Transverse colon (tissue), 4 donors: ENCODE data around the gene SH2D4B. TPM values are rescaled to one million over a fixed set of nuclear protein-coding genes. Genes with fewer than 3 reads are reported as not detected.
A peak's percentile ranks its signal among the peaks of the same experiment; 100 is the strongest.

ENCODE experiments used
- DNase-seq: peaks from one replicate; pipeline ENCODE4 v3.0.0-alpha.2; 2019
- H3K27ac ChIP-seq, 4 donors: fragments of 200-600 bp; sonication (generic); 2 replicates each; pipeline ENCODE4 v1.5.1; 2016 to 2018; ENCODE audit warnings: inconsistent platforms in 4 of 4
- H3K27me3 ChIP-seq: fragments of 200-600 bp; sonication (generic); 2 replicates; pipeline ENCODE4 v1.5.1; 2017; ENCODE audit warnings: inconsistent platforms
- H3K36me3 ChIP-seq, 4 donors: fragments of 200-600 bp; sonication (generic); 2 replicates each; pipeline ENCODE4 v1.5.1; 2017 to 2019; ENCODE audit warnings: inconsistent platforms in 4 of 4
- H3K4me1 ChIP-seq, 4 donors: fragments of 200-600 bp; sonication (generic); 2 replicates each; pipeline ENCODE4 v1.5.1; 2017 to 2020; ENCODE audit warnings: inconsistent platforms in 4 of 4
- H3K4me3 ChIP-seq, 4 donors: fragments of 200-600 bp; sonication (generic); 1 replicate in 1 of 4; 2 replicates in 3 of 4; pipeline versions ENCODE4 v1.5.1 to v1.6.1; 2017 to 2019; ENCODE audit warnings: inconsistent platforms in 4 of 4
- H3K9me3 ChIP-seq, 2 donors: fragments of 200-600 bp; sonication (generic); 2 replicates each; pipeline ENCODE4 v1.5.1; 2017 to 2019; ENCODE audit warnings: inconsistent platforms in 2 of 2
- CTCF ChIP-seq, 5 experiments: fragments of 200-600 bp in 3 of 5; fragments of 450-650 bp in 2 of 5; sonication (generic) in 3 of 5; IDR thresholded peaks; 1 replicate in 2 of 5; 2 replicates in 3 of 5; pipeline ENCODE4 v1.5.1; 2016 to 2017; ENCODE audit warnings: antibody characterized with exemption in 5 of 5, inconsistent platforms in 3 of 5, mild to moderate bottlenecking in 2 of 5, moderate library complexity in 1 of 5
- EP300 ChIP-seq: sonication (generic); formaldehyde crosslinking; IDR thresholded peaks from one replicate; pipeline ENCODE4 v1.6.1; 2017; ENCODE audit warnings: antibody characterized with exemption, low read depth
- POLR2A ChIP-seq: fragments of 450-650 bp; IDR thresholded peaks from one replicate; pipeline ENCODE4 v1.6.1; 2016; ENCODE audit warnings: antibody characterized with exemption, mild to moderate bottlenecking, moderate library complexity
- POLR2AphosphoS5 ChIP-seq, 3 donors: sonication (generic); formaldehyde crosslinking; IDR thresholded peaks; one replicate each; pipeline ENCODE4 v1.6.1; 2016; ENCODE audit warnings: antibody characterized with exemption in 3 of 3
- WGBS, 2 donors: methylation state at CpG; one replicate each; pipeline ENCODE4 v1.1.5; 2018; ENCODE audit warnings: low coverage in 1 of 2; 5-methylcytosine and 5-hydroxymethylcytosine counted together
- in situ Hi-C, 4 donors: fragments of 200-750 bp; cut with MboI; loops; one replicate each; pipeline versions ENCODE4 v1.15.0 to v1.15.1; 2017; ENCODE audit warnings: low sequenced_read_pairs in 3 of 4, low pct_ligation_motif_present in 1 of 4, low pct_unique_long_range_greater_than_20kb in 1 of 4
- intact Hi-C: fragments of 100-400 bp; cut with DNase I; formaldehyde crosslinking; loops from one replicate; pipeline ENCODE4 v1.15.1; 2023; ENCODE audit warnings: low total_unique reads
- total RNA-seq, 4 donors: library from RNA; depleted of rRNA; stranded (reverse); fragments of >200 nt; gene quantifications; one replicate each; pipeline ENCODE4 v1.1.0, GENCODE V29; 2016

Gene SH2D4B
- total RNA-seq, 4 donors from 2014 or later: 0.32 TPM; not detected in 3

- in situ Hi-C loops (loop anchor here in 1 of 4 donors (25.0 kb wide), 1 partner anchor 503 kb away; no protein-coding TSS in a partner anchor), intact Hi-C loops (no loop called here)
- DNase-seq: no peak
- H3K9me3 ChIP-seq: no peaks in the 10 kb centered on the region
- H3K27ac ChIP-seq: no peak overlapping the region
- no peaks in the 10 kb centered on the region for H3K27me3 ChIP-seq
- H3K36me3 ChIP-seq: no peaks in the 10 kb centered on the region
- H3K4me1 ChIP-seq: peaks cover 0 to 26% (median 9%) of the 10 kb centered on the region in 4 donors
- H3K4me3 ChIP-seq: no peak overlapping the region
- WGBS, 2 donors: 43 to 49% methylated on average over 1 of the region's 1 CpG
- no peak for TF ChIP-seq CTCF (IDR thresholded peaks at IDR 0.05)
- no peak for TF ChIP-seq EP300
- TF ChIP-seq POLR2AphosphoS5 (IDR thresholded peaks at IDR 0.05): no peak
- no peak for TF ChIP-seq POLR2A
These were observed 146.6 kb downstream of the SH2D4B start for GRCh38 chr10:80684259-80684658.

- Histone ChIP-seq H3K27ac (peak overlapping the region; percentile 29 to 72 (median 41)), H3K36me3 (no peaks in the 10 kb centered on the region), H3K27me3 (no peaks in the 10 kb centered on the region), H3K9me3 (no peaks in the 10 kb centered on the region), H3K4me1 (peaks cover 0 to 26% (median 9%) of the 10 kb centered on the region in 4 donors), H3K4me3 (no peak overlapping the region)
- 44 to 48% methylated on average over 3 to 4 of the region's 4 CpGs for WGBS, 2 donors
- TF ChIP-seq POLR2AphosphoS5 (IDR thresholded peaks at IDR 0.05): no peak
- no peak for TF ChIP-seq CTCF (IDR thresholded peaks at IDR 0.05)
- no peak for TF ChIP-seq EP300
- no peak for TF ChIP-seq POLR2A
- in situ Hi-C loops: loop anchor here in 1 of 4 donors (25.0 kb wide), 1 partner anchor 502 kb away; no protein-coding TSS in a partner anchor
- intact Hi-C loops: no loop called here
- no peak for DNase-seq
These were observed 147.7 kb downstream of the SH2D4B start for GRCh38 chr10:80685355-80685754.

- Histone ChIP-seq H3K4me3 (no peak overlapping the region), H3K27ac (peak overlapping the region in 2 of 4 donors; percentile 10 to 16), H3K9me3 (no peaks in the 10 kb centered on the region), H3K36me3 (no peaks in the 10 kb centered on the region), H3K27me3 (no peaks in the 10 kb centered on the region), H3K4me1 (peaks cover 0 to 26% (median 9%) of the 10 kb centered on the region in 4 donors)
- WGBS, 2 donors: 33 to 50% methylated on average over 1 to 6 of the region's 6 CpGs
- intact Hi-C loops (no loop called here), in situ Hi-C loops (loop anchor here in 1 of 4 donors (25.0 kb wide), 1 partner anchor 500 kb away; no protein-coding TSS in a partner anchor)
- no peak for DNase-seq
- TF ChIP-seq CTCF (IDR thresholded peaks at IDR 0.05): no peak
- TF ChIP-seq POLR2AphosphoS5 (IDR thresholded peaks at IDR 0.05): no peak
- TF ChIP-seq POLR2A: no peak
- TF ChIP-seq EP300: no peak
These were observed 149.2 kb downstream of the SH2D4B start for GRCh38 chr10:80686734-80687475.

- intact Hi-C loops: no loop called here
- TF ChIP-seq POLR2AphosphoS5 (IDR thresholded peaks at IDR 0.05) (no peak), EP300 (no peak), POLR2A (no peak), CTCF (IDR thresholded peaks at IDR 0.05) (no peak)
- DNase-seq: no peak
These were observed 149.7 kb downstream of the SH2D4B start for GRCh38 chr10:80687476-80687789.

More at GRCh38 chr10:80687476-80687789, 149.7 kb downstream of the SH2D4B start:
- Histone ChIP-seq H3K27me3 (no peaks in the 10 kb centered on the region), H3K4me3 (no peak overlapping the region), H3K27ac (peak overlapping the region in 1 of 4 donors; percentile 10), H3K9me3 (no peaks in the 10 kb centered on the region), H3K36me3 (no peaks in the 10 kb centered on the region), H3K4me1 (peaks cover 0 to 26% (median 9%) of the 10 kb centered on the region in 4 donors)
- in situ Hi-C loops: loop anchor here in 1 of 4 donors (25.0 kb wide), 1 partner anchor 500 kb away; no protein-coding TSS in a partner anchor
- 40% methylated on average over 1 of the region's 1 CpG; no CpG with 5 or more reads in 1 of the 2 donors for WGBS, 2 donors
